H1 (cell line): ENCODE data around the gene CNGA2. TPM values are rescaled to one million over a fixed set of nuclear protein-coding genes. Genes with fewer than 3 reads are reported as not detected.

Experiments
- CTCF ChIA-PET: fragments of 300-600 bp; sonication (Branson Sonifier 250); formaldehyde crosslinking; loops from one replicate; lab custom pipeline; 2021; ENCODE audit not compliant: partially characterized antibody; lab: Charles Lee
- POLR2A ChIA-PET: fragments of 300-600 bp; sonication (Branson Sonifier 250); formaldehyde crosslinking; loops from one replicate; lab custom pipeline; 2021; ENCODE audit warnings: inconsistent platforms; ENCODE audit not compliant: partially characterized antibody; lab: Charles Lee
- DNase-seq, 2 experiments: peaks; one replicate each; pipeline versions ENCODE4 v3.0.0 to v3.0.0-alpha.2; 2010 to 2022; ENCODE audit warnings: low spot score in 2 of 2, low read depth in 1 of 2, mixed read lengths in 1 of 2
- FAIRE-seq: peaks from 2 replicates; lab custom pipeline; 2011; peaks lifted over from hg19 to GRCh38; lab: Jason Lieb, UNC
- H2AFZ ChIP-seq: 2 replicates; pipeline ENCODE4 v1.8.1; 2012; ENCODE audit warnings: low read length, inconsistent platforms
- H2AK5ac ChIP-seq: 2 replicates; pipeline ENCODE4 v1.6.1; 2013; ENCODE audit warnings: low read depth, low read length
- H2BK120ac ChIP-seq: replicated peaks from 2 replicates; pipeline ENCODE3; 2013; ENCODE audit warnings: low read depth, low read length, inconsistent platforms
- H2BK12ac ChIP-seq: 2 replicates; pipeline ENCODE4 v1.6.1; 2013; ENCODE audit warnings: low read depth, low read length
- H2BK15ac ChIP-seq: 2 replicates; pipeline ENCODE4 v1.6.1; 2013; ENCODE audit warnings: low read length
- H2BK20ac ChIP-seq: 2 replicates; pipeline ENCODE4 v1.6.1; 2013; ENCODE audit warnings: low read length
- H2BK5ac ChIP-seq: 2 replicates; pipeline ENCODE4 v1.6.1; 2013; ENCODE audit warnings: low read depth, low read length
- H3K14ac ChIP-seq: 2 replicates; pipeline ENCODE4 v1.6.1; 2013; ENCODE audit warnings: inconsistent platforms; ENCODE audit not compliant: insufficient read length
- H3K18ac ChIP-seq: 2 replicates; pipeline ENCODE4 v1.6.1; 2013; ENCODE audit warnings: low read length; ENCODE audit errors: extremely low read depth
- H3K23ac ChIP-seq: 2 replicates; pipeline ENCODE4 v1.6.1; 2013; ENCODE audit warnings: inconsistent platforms; ENCODE audit not compliant: insufficient read length
- H3K23me2 ChIP-seq: 2 replicates; pipeline ENCODE4 v1.6.1; 2013; ENCODE audit warnings: low read depth, low read length
- H3K27ac ChIP-seq: 2 replicates; pipeline ENCODE4 v1.6.1; 2011; ENCODE audit warnings: low read depth, low read length, inconsistent platforms
- H3K27me3 ChIP-seq, 4 experiments: replicated peaks in 1 of 4; 1 replicate in 1 of 4; 2 replicates in 3 of 4; pipeline versions ENCODE4 v1.6.1 to v1.8.1; 2011 to 2013; ENCODE audit warnings: low read length in 3 of 4, mild to moderate bottlenecking in 3 of 4, inconsistent platforms in 2 of 4, mixed read lengths in 2 of 4, moderate library complexity in 1 of 4; ENCODE audit not compliant: control insufficient read depth in 3 of 4, insufficient read depth in 3 of 4; ENCODE audit errors: extremely low read depth in 1 of 4
- H3K36me3 ChIP-seq, 4 experiments: 2 replicates each; pipeline versions ENCODE4 v1.6.1 to v1.8.1; 2011 to 2013; ENCODE audit warnings: mild to moderate bottlenecking in 4 of 4, low read length in 3 of 4, moderate library complexity in 2 of 4, control low read depth in 1 of 4, inconsistent platforms in 1 of 4; ENCODE audit not compliant: insufficient read depth in 4 of 4, control insufficient read depth in 2 of 4
- H3K4ac ChIP-seq: replicated peaks from 2 replicates; pipeline ENCODE3; 2013; ENCODE audit warnings: low read length, low read depth, mixed read lengths, inconsistent platforms; ENCODE audit not compliant: insufficient read length
- H3K4me1 ChIP-seq, 4 experiments: replicated peaks in 1 of 4; 1 replicate in 1 of 4; 2 replicates in 3 of 4; pipeline versions ENCODE4 v1.6.1 to v1.8.1; 2011 to 2013; ENCODE audit warnings: low read length in 3 of 4, inconsistent platforms in 2 of 4, mixed read lengths in 1 of 4; ENCODE audit not compliant: insufficient read depth in 4 of 4, control insufficient read depth in 3 of 4
- H3K4me2 ChIP-seq, 2 experiments: 2 replicates each; pipeline versions ENCODE4 v1.6.1 to v1.8.1; 2011 to 2013; ENCODE audit warnings: low read depth in 2 of 2, low read length in 2 of 2, control low read depth in 1 of 2, inconsistent platforms in 1 of 2, mild to moderate bottlenecking in 1 of 2; ENCODE audit not compliant: insufficient read depth in 1 of 2
- H3K4me3 ChIP-seq, 4 experiments: fragments of 200-600, 300-600 bp in 1 of 4; sonication (generic), shearing (Covaris generic), sonication (Bioruptor Twin) in 1 of 4; 2 replicates each; pipeline versions ENCODE4 v1.5.1 to v1.8.1; 2011 to 2016; ENCODE audit warnings: low read length in 4 of 4, low read depth in 3 of 4, control low read depth in 2 of 4, inconsistent platforms in 2 of 4, mild to moderate bottlenecking in 2 of 4, mixed read lengths in 1 of 4, moderate library complexity in 1 of 4; ENCODE audit not compliant: insufficient read depth in 2 of 4; ENCODE audit errors: extremely low read depth in 1 of 4
- H3K56ac ChIP-seq: replicated peaks from 2 replicates; pipeline ENCODE3; 2013; ENCODE audit warnings: low read depth, mild to moderate bottlenecking, mixed read lengths, low read length, inconsistent platforms; ENCODE audit not compliant: insufficient read length
- H3K79me1 ChIP-seq: 2 replicates; pipeline ENCODE4 v1.6.1; 2013; ENCODE audit warnings: low read depth, low read length, control low read depth
- H3K79me2 ChIP-seq, 2 experiments: 2 replicates each; pipeline versions ENCODE4 v1.6.1 to v1.8.1; 2012 to 2013; ENCODE audit warnings: low read length in 2 of 2, mild to moderate bottlenecking in 2 of 2, inconsistent platforms in 1 of 2; ENCODE audit not compliant: insufficient read depth in 2 of 2, control insufficient read depth in 1 of 2
- H3K9ac ChIP-seq, 4 experiments: replicated peaks in 1 of 4; 1 replicate in 1 of 4; 2 replicates in 3 of 4; pipeline versions ENCODE4 v1.6.1 to v1.8.1; 2011 to 2013; ENCODE audit warnings: low read depth in 3 of 4, low read length in 3 of 4, control low read depth in 2 of 4, mild to moderate bottlenecking in 2 of 4, moderate library complexity in 2 of 4, inconsistent platforms in 1 of 4; ENCODE audit errors: extremely low read depth in 1 of 4
- H3K9me3 ChIP-seq, 2 experiments: 2 replicates each; pipeline versions ENCODE4 v1.6.1 to v1.8.1; 2012 to 2013; ENCODE audit warnings: mild to moderate bottlenecking in 2 of 2, moderate library complexity in 2 of 2, control low read depth in 1 of 2, inconsistent platforms in 1 of 2, low read depth in 1 of 2, low read length in 1 of 2, mixed read lengths in 1 of 2; ENCODE audit not compliant: insufficient read depth in 2 of 2
- H4K20me1 ChIP-seq, 2 experiments: replicated peaks in 1 of 2; 2 replicates each; pipeline versions ENCODE3 to v1.8.1; 2011 to 2013; ENCODE audit warnings: inconsistent platforms in 2 of 2, low read length in 2 of 2, mild to moderate bottlenecking in 1 of 2; ENCODE audit not compliant: insufficient read depth in 2 of 2, control insufficient read depth in 1 of 2
- H4K5ac ChIP-seq: 2 replicates; pipeline ENCODE4 v1.6.1; 2013; ENCODE audit warnings: low read length, low read depth, mixed read lengths, inconsistent platforms; ENCODE audit not compliant: insufficient read length
- H4K8ac ChIP-seq: 2 replicates; pipeline ENCODE4 v1.8.0; 2013; ENCODE audit warnings: mild to moderate bottlenecking, moderate library complexity, low read length, inconsistent platforms; ENCODE audit not compliant: insufficient read depth; ENCODE audit errors: extremely low read depth
- H4K91ac ChIP-seq: replicated peaks from 2 replicates; pipeline ENCODE3; 2013; ENCODE audit warnings: low read length, mixed read lengths, inconsistent platforms; ENCODE audit not compliant: insufficient read length
- CBX5 ChIP-seq: fragments of 300-800, 300-1000 bp; sonication (generic); IDR thresholded peaks from 2 replicates; pipeline ENCODE4 v1.7.1; 2016; ENCODE audit warnings: antibody characterized with exemption, low read length, low read depth
- EGR1 ChIP-seq: IDR thresholded peaks from 2 replicates; pipeline ENCODE4 v1.6.1; 2011; ENCODE audit warnings: low read depth, low read length, borderline replicate concordance
- FOSL1 ChIP-seq: IDR thresholded peaks from 2 replicates; pipeline ENCODE4 v1.6.1; 2011; ENCODE audit warnings: mild to moderate bottlenecking, low read depth, low read length, moderate library complexity; ENCODE audit not compliant: insufficient read depth
- PHF8 ChIP-seq: fragments of 200-600 bp; sonication (generic); conservative IDR thresholded peaks from 2 replicates; pipeline ENCODE4 v1.7.1; 2012; ENCODE audit warnings: low read depth, mild to moderate bottlenecking, inconsistent platforms, low read length, moderate library complexity
- RAD21 ChIP-seq, 2 experiments: IDR thresholded peaks in 1 of 2; conservative IDR thresholded peaks in 1 of 2; 2 replicates each; pipeline ENCODE4 v1.6.1; 2011; ENCODE audit warnings: low read depth in 2 of 2, low read length in 2 of 2, improper control_type of control experiment in 1 of 2, inconsistent platforms in 1 of 2, mild to moderate bottlenecking in 1 of 2, moderate library complexity in 1 of 2
- RBBP5 ChIP-seq: IDR thresholded peaks from 2 replicates; pipeline ENCODE4 v1.7.1; 2012; ENCODE audit warnings: low read depth, mild to moderate bottlenecking, inconsistent platforms, low read length, moderate library complexity, borderline replicate concordance
- SIX5 ChIP-seq: IDR thresholded peaks from 2 replicates; pipeline ENCODE4 v1.6.1; 2011; ENCODE audit warnings: mild to moderate bottlenecking, low read depth, low read length
- SP1 ChIP-seq: IDR thresholded peaks from 2 replicates; pipeline ENCODE4 v1.6.1; 2011; ENCODE audit warnings: low read depth, low read length
- SP2 ChIP-seq: IDR thresholded peaks from 2 replicates; pipeline ENCODE4 v1.6.1; 2012; ENCODE audit warnings: mild to moderate bottlenecking, low read length, inconsistent platforms
- SP4 ChIP-seq: IDR thresholded peaks from 2 replicates; pipeline ENCODE4 v1.6.1; 2012; ENCODE audit warnings: low read length, inconsistent platforms
- WGBS, 2 experiments: shearing (Covaris generic) in 1 of 2; methylation state at CpG; one replicate each; pipeline versions ENCODE4 v1.1.6 to v1.1.7; 2013 to 2015; ENCODE audit warnings: low lambda C conversion rate in 2 of 2, mixed read lengths in 2 of 2, inconsistent platforms in 1 of 2, low coverage in 1 of 2, missing lambda C conversion rate in 1 of 2; ENCODE audit not compliant: insufficient replicate concordance in 2 of 2, insufficient coverage in 1 of 2, insufficient read length in 1 of 2; ENCODE audit errors: extremely low coverage in 1 of 2, missing lambda C conversion rate in 1 of 2; 5-methylcytosine and 5-hydroxymethylcytosine counted together
- polyA plus RNA-seq, 7 experiments: library from polyadenylated mRNA; depleted of rRNA in 3 of 7; stranded (reverse) in 5 of 7; unstranded in 2 of 7; fragments of >200 nt in 5 of 7; fragments of 200-250 nt in 2 of 7; gene quantifications; 1 replicate in 5 of 7; 2 replicates in 1 of 7; 4 replicates in 1 of 7; pipeline versions ENCODE4 v1.2.1 to v1.2.3, GENCODE V29; 2011 to 2013; ENCODE audit warnings: missing spikeins in 2 of 7, mixed read lengths in 2 of 7
- total RNA-seq: library from RNA; stranded (reverse); fragmentation: NEBNext Ultra II Directional; extraction: Animal tissue kit (Norgen Biotek cat#: 25700); gene quantifications from 2 replicates; pipeline ENCODE4 v1.2.1, GENCODE V29; 2021

CNGA2 gene
- total and polyA plus RNA-seq, 2 of the 8 experiments (the other 6 are each of a cell fraction or from before 2014, with no cell fraction given), result not detected

- H3K56ac ChIP-seq, result no peak overlapping the region
- H4K20me1 ChIP-seq, result no peaks in the 10 kb centered on the region
- no peak overlapping the region for H4K5ac ChIP-seq
- no peak overlapping the region for H3K27ac ChIP-seq
- no peak overlapping the region for H2BK20ac ChIP-seq
- no peaks in the 10 kb centered on the region for H3K4me1 ChIP-seq
- H3K23me2 ChIP-seq, result no peaks in the 10 kb centered on the region
- WGBS, 2 experiments, result 100% methylated on average over 3 of the region's 8 CpGs; no CpG with 5 or more reads in 1 of the 2 experiments
- no peaks in the 10 kb centered on the region for H3K27me3 ChIP-seq
- no peak overlapping the region for H3K23ac ChIP-seq
- H2BK12ac ChIP-seq, result no peak overlapping the region
- H3K18ac ChIP-seq, result no peak overlapping the region
- no peak overlapping the region for H2BK120ac ChIP-seq
- no peak for TF ChIP-seq SP1
- no peak for TF ChIP-seq SP4
- TF ChIP-seq FOSL1, result no peak
- TF ChIP-seq PHF8, result no peak
- no peak for TF ChIP-seq SP2
- no peak for TF ChIP-seq EGR1
- TF ChIP-seq RAD21 (IDR thresholded peaks at IDR 0.05 in 1 of 2, conservative IDR thresholded peaks at IDR 0.05 in 1 of 2; ENCODE audit: low read depth in 2 of 2, low read length in 2 of 2), result no peak
- no peak for TF ChIP-seq SIX5
- TF ChIP-seq RBBP5, result no peak
- TF ChIP-seq CBX5, result no peak
- no peak overlapping the region for H4K8ac ChIP-seq
- no peaks in the 10 kb centered on the region for H3K9me3 ChIP-seq
- no peaks in the 10 kb centered on the region for H3K36me3 ChIP-seq
- FAIRE-seq, result no peak
- POLR2A ChIA-PET, result no interaction called here
- H3K4me3 ChIP-seq, result no peak overlapping the region
- DNase-seq, result no peak
- no peak overlapping the region for H2AK5ac ChIP-seq
- no peaks in the 10 kb centered on the region for H3K79me2 ChIP-seq
- H2AFZ ChIP-seq, result no peak overlapping the region
- H2BK15ac ChIP-seq, result no peak overlapping the region
- H3K4me2 ChIP-seq, result no peak overlapping the region
- no peak overlapping the region for H2BK5ac ChIP-seq
- no peak overlapping the region for H3K14ac ChIP-seq
- H4K91ac ChIP-seq, result no peak overlapping the region
- CTCF ChIA-PET, result interaction anchor here (1.6 to 1.8 kb wide), 2 partner anchors 10 to 37 kb away, joined by 5 to 6 read pairs; no protein-coding TSS in a partner anchor
- no peaks in the 10 kb centered on the region for H3K79me1 ChIP-seq
- H3K9ac ChIP-seq, result no peak overlapping the region
- H3K4ac ChIP-seq, result no peak overlapping the region
Measured at GRCh38 chrX:151763711-151764110, 29.2 kb downstream of the CNGA2 start.
